OCI-LY1 (cell line): ENCODE results near the gene TOMM40.
"Not testable (repeated sequence)": the region's sequence is repeated elsewhere in the genome, so short reads cannot be mapped to it uniquely, and the experiment has no call there.

Experiments used
- H2AFZ ChIP-seq: fragments of 200-600 bp; sonication (generic), shearing (Covaris generic); 2 replicates; pipeline ENCODE4 v1.6.0; 2014; ENCODE audit warnings: antibody characterized with exemption, mild to moderate bottlenecking, low read length
- H3F3A ChIP-seq: fragments of 200-600 bp; sonication (generic), shearing (Covaris generic); 2 replicates; pipeline ENCODE4 v1.6.0; 2014; ENCODE audit warnings: mild to moderate bottlenecking, antibody characterized with exemption, low read length, moderate library complexity; ENCODE audit not compliant: insufficient read depth
- H3K27ac ChIP-seq: fragments of 200-600 bp; sonication (generic); 2 replicates; pipeline ENCODE4 v1.5.1; 2014; ENCODE audit warnings: low read length, mixed run types, mild to moderate bottlenecking, low read depth; ENCODE audit not compliant: poor library complexity, severe bottlenecking
- H3K27me3 ChIP-seq: fragments of 200-600 bp; sonication (generic); 2 replicates; pipeline ENCODE4 v1.6.0; 2014; ENCODE audit warnings: antibody characterized with exemption, mild to moderate bottlenecking, low read length, moderate library complexity; ENCODE audit not compliant: insufficient read depth
- H3K36me3 ChIP-seq: fragments of 200-600 bp; sonication (generic); 2 replicates; pipeline ENCODE4 v1.6.1; 2014; ENCODE audit warnings: mild to moderate bottlenecking, antibody characterized with exemption, low read length, moderate library complexity, mixed read lengths; ENCODE audit not compliant: insufficient read depth
- H3K4me1 ChIP-seq: fragments of 200-600 bp; sonication (generic); 2 replicates; pipeline ENCODE4 v1.5.1; 2014; ENCODE audit warnings: mild to moderate bottlenecking, low read length, moderate library complexity; ENCODE audit not compliant: insufficient read depth, severe bottlenecking
- H3K4me2 ChIP-seq: fragments of 200-600 bp; sonication (generic), shearing (Covaris generic); 2 replicates; pipeline ENCODE4 v1.6.1; 2014; ENCODE audit warnings: low read length
- H3K4me3 ChIP-seq: fragments of 200-600 bp; sonication (generic); 2 replicates; pipeline ENCODE4 v1.5.1; 2014; ENCODE audit warnings: low read length, low read depth, mild to moderate bottlenecking, mixed read lengths; ENCODE audit not compliant: poor library complexity, severe bottlenecking
- H3K79me2 ChIP-seq: fragments of 200-600 bp; shearing (Covaris generic); 2 replicates; pipeline ENCODE4 v1.6.1; 2016; ENCODE audit warnings: mixed run types, low read length, mixed read lengths; ENCODE audit not compliant: insufficient read depth
- H3K9ac ChIP-seq: fragments of 200-600 bp; sonication (generic), shearing (Covaris generic); 2 replicates; pipeline ENCODE4 v1.6.1; 2014; ENCODE audit warnings: mild to moderate bottlenecking, low read length, mixed read lengths
- H3K9me2 ChIP-seq: fragments of 200-600 bp; sonication (generic), shearing (Covaris generic); 2 replicates; pipeline ENCODE4 v1.6.1; 2014; ENCODE audit warnings: low read depth, mild to moderate bottlenecking, low read length, mixed read lengths
- H3K9me3 ChIP-seq: fragments of 200-600 bp; shearing (Covaris generic); 2 replicates; pipeline ENCODE4 v1.6.1; 2014; ENCODE audit warnings: low read length, mixed read lengths
- H4K20me1 ChIP-seq: fragments of 200-600 bp; sonication (generic), shearing (Covaris generic); 2 replicates; pipeline ENCODE4 v1.6.0; 2016; ENCODE audit warnings: mild to moderate bottlenecking, low read length; ENCODE audit not compliant: insufficient read depth
- CTCF ChIP-seq: fragments of 200-600 bp; sonication (generic), shearing (Covaris generic); IDR thresholded peaks from 2 replicates; pipeline ENCODE4 v1.5.1; 2017; ENCODE audit warnings: mild to moderate bottlenecking, antibody characterized with exemption, low read length, moderate library complexity, mixed read lengths
- EZH2 ChIP-seq: fragments of 200-600 bp; sonication (generic), shearing (Covaris generic); IDR thresholded peaks from 2 replicates; pipeline ENCODE4 v1.8.0; 2017; ENCODE audit warnings: borderline replicate concordance, mixed run types, mild to moderate bottlenecking, antibody characterized with exemption, low read length, moderate library complexity, mixed read lengths

TOMM40 gene

DNA sequence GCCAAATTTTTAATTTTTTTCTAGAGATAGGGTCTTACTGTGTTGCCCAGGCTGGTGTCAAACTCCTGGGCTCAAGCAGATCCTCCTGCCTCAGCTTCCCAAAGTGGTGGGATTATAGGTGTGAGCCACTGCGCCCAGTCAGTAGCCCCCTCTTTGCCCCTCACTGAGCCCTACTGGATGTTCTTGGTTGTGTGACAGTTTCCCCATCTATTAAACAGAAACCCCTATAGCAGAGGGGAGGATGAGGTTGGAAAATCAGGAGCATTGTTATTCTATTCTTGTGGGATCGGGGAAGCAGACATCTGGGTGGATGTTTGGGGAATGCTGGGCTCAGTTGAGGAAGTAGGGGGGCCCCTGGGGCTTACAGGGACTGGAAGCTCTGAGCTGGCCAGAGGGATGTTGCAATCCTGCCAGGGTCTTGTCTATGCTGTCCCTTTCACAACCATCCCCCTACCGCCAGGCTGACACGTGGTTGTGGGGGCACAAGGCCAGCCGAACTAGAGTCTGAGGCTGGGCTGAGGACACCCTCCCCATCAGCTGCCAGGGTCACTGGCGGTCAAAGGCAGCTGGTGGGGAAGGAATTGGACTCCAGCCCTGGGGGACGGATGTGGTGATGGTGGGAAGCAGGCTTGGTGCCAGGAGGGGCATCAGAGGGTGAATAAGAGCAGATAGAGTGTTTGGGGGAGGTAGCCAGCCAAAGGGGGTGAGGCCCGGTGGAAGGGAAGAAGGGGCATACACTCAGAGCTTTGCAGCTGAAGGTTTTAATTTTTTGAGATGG, 34.2 kb downstream of the TOMM40 start:
- Histone ChIP-seq H3K9me3 (no peaks in the 10 kb centered on the region), H3K27me3 (peaks cover 3% of the 10 kb centered on the region; the same call in 1 of the 2 replicates), H3K27ac (no peak overlapping the region), H3K4me1 (no peaks in the 10 kb centered on the region), H3F3A (no peaks in the 10 kb centered on the region), H2AFZ (no peak overlapping the region), H4K20me1 (no peaks in the 10 kb centered on the region), H3K4me2 (no peak overlapping the region), H3K9ac (no peak overlapping the region), H3K36me3 (no peaks in the 10 kb centered on the region), H3K79me2 (no peaks in the 10 kb centered on the region), H3K9me2 (no peaks in the 10 kb centered on the region), H3K4me3 (no peak overlapping the region)
- no peak for TF ChIP-seq CTCF
- TF ChIP-seq EZH2 = no peak

- not testable (repeated sequence) for H3K27ac ChIP-seq, H3F3A ChIP-seq, H3K9me2 ChIP-seq, H3K4me3 ChIP-seq, H4K20me1 ChIP-seq, H3K27me3 ChIP-seq, H3K79me2 ChIP-seq, H3K4me1 ChIP-seq, H3K9ac ChIP-seq, H3K4me2 ChIP-seq, H3K9me3 ChIP-seq, H3K36me3 ChIP-seq, H2AFZ ChIP-seq
These were observed 35.4 kb downstream of the TOMM40 start for GRCh38 chr19:44926245-44927077.

DNA sequence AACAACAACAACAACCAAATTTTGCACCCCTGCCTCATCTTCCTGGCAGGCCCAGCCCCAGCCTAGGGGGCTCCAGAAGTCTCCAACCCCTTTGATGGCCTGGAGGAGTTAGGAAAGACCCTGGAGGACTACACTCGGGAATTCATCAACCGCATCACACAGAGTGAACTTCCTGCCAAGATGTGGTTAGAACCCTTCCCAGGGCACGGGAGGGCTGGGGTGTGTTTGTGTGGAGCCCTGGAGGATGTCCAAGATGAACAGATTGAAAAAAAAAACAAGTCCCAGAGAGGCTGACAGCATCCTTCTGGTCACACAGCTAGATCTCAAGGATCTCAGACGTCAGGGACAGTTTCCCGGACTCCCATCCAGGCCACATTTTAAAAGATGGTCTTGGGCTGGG, 36.7 kb downstream of the TOMM40 start:
- Histone ChIP-seq H3K9me3 (no peaks in the 10 kb centered on the region), H3K4me1 (no peaks in the 10 kb centered on the region), H3K27ac (no peak overlapping the region), H3K9me2 (no peaks in the 10 kb centered on the region), H3K4me3 (no peak overlapping the region), H3F3A (no peaks in the 10 kb centered on the region), H4K20me1 (no peaks in the 10 kb centered on the region), H3K79me2 (no peaks in the 10 kb centered on the region), H2AFZ (no peak overlapping the region), H3K36me3 (no peaks in the 10 kb centered on the region), H3K27me3 (peaks cover 3% of the 10 kb centered on the region; the same call in 1 of the 2 replicates), H3K9ac (no peak overlapping the region), H3K4me2 (no peak overlapping the region)
- TF ChIP-seq EZH2 (no peak), CTCF (no peak)
